Keratinocyte (primary cell): ENCODE data around the gene ADAMTS16. TPM values are rescaled to one million over a fixed set of nuclear protein-coding genes. Genes with fewer than 3 reads are reported as not detected.

Experiments used
- DNase-seq: peaks from one replicate; pipeline ENCODE4 v3.0.0-alpha.2; 2011; ENCODE audit warnings: low read depth, missing footprints, low spot score
- FAIRE-seq: peaks from 2 replicates; lab custom pipeline; 2011; peaks lifted over from hg19 to GRCh38; lab: Jason Lieb, UNC
- H2AFZ ChIP-seq: 2 replicates; pipeline ENCODE4 v1.6.0; 2012; ENCODE audit warnings: low read length, control low read depth, inconsistent platforms; ENCODE audit not compliant: control insufficient read depth
- H3K27ac ChIP-seq: 2 replicates; pipeline ENCODE4 v1.5.1; 2011; ENCODE audit warnings: low read length; ENCODE audit not compliant: control insufficient read depth, insufficient read depth
- H3K27me3 ChIP-seq: 3 replicates; pipeline ENCODE4 v1.6.0; 2011; ENCODE audit warnings: low read length; ENCODE audit not compliant: control insufficient read depth, insufficient read depth; ENCODE audit errors: extremely low read depth
- H3K36me3 ChIP-seq, 2 experiments: 2 replicates in 1 of 2; 3 replicates in 1 of 2; pipeline ENCODE4 v1.5.1; 2011; ENCODE audit warnings: low read length in 2 of 2, mild to moderate bottlenecking in 1 of 2; ENCODE audit not compliant: control insufficient read depth in 2 of 2, insufficient read depth in 2 of 2; ENCODE audit errors: extremely low read depth in 1 of 2
- H3K4me1 ChIP-seq: 3 replicates; pipeline ENCODE4 v1.5.1; 2011; ENCODE audit warnings: low read length; ENCODE audit not compliant: control insufficient read depth, insufficient read depth; ENCODE audit errors: extremely low read depth
- H3K4me2 ChIP-seq: 3 replicates; pipeline ENCODE4 v1.6.0; 2011; ENCODE audit warnings: low read depth, low read length; ENCODE audit not compliant: control insufficient read depth, insufficient read depth; ENCODE audit errors: extremely low read depth
- H3K4me3 ChIP-seq, 3 experiments: fragments of 200-600 bp in 1 of 3; sonication (generic) in 1 of 3; 2 replicates in 2 of 3; 3 replicates in 1 of 3; pipeline ENCODE4 v1.5.1; 2011 to 2016; ENCODE audit warnings: low read length in 3 of 3, mild to moderate bottlenecking in 3 of 3, control low read depth in 2 of 3, inconsistent platforms in 1 of 3, low read depth in 1 of 3, mixed read lengths in 1 of 3, mixed run types in 1 of 3, moderate library complexity in 1 of 3; ENCODE audit not compliant: control insufficient read depth in 2 of 3, insufficient read depth in 2 of 3; ENCODE audit errors: extremely low read depth in 1 of 3
- H3K79me2 ChIP-seq: 2 replicates; pipeline ENCODE4 v1.6.0; 2012; ENCODE audit warnings: low read length; ENCODE audit not compliant: control insufficient read depth, insufficient read depth
- H3K9ac ChIP-seq: 3 replicates; pipeline ENCODE4 v1.6.0; 2011; ENCODE audit warnings: low read length; ENCODE audit not compliant: control insufficient read depth, insufficient read depth; ENCODE audit errors: extremely low read depth
- H3K9me1 ChIP-seq: 3 replicates; pipeline ENCODE4 v1.6.0; 2011; ENCODE audit warnings: low read length; ENCODE audit not compliant: control insufficient read depth, insufficient read depth; ENCODE audit errors: extremely low read depth
- H3K9me3 ChIP-seq: 2 replicates; pipeline ENCODE4 v1.5.1; 2012; ENCODE audit warnings: low read depth, low read length; ENCODE audit not compliant: control insufficient read depth
- H4K20me1 ChIP-seq: 3 replicates; pipeline ENCODE4 v1.6.0; 2011; ENCODE audit warnings: low read length; ENCODE audit not compliant: control insufficient read depth, insufficient read depth; ENCODE audit errors: extremely low read depth
- EZH2 ChIP-seq: IDR thresholded peaks from one replicate; pipeline ENCODE4 v1.6.1; 2012; ENCODE audit warnings: inconsistent platforms, mild to moderate bottlenecking, low read length, moderate library complexity
- dilution Hi-C: fragments of 300-500 bp; cut with MboI; formaldehyde crosslinking; loops from one replicate; pipeline ENCODE4 v1.7.0; 2020; ENCODE audit warnings: low sequenced_read_pairs; ENCODE audit not compliant: extremely low pct_ligation_motif_present
- polyA plus RNA-seq, 5 experiments: library from polyadenylated mRNA; depleted of rRNA in 3 of 5; stranded (reverse) in 3 of 5; stranded (forward) in 1 of 5; unstranded in 1 of 5; fragments of >200 nt; gene quantifications; 1 replicate in 1 of 5; 2 replicates in 3 of 5; 3 replicates in 1 of 5; pipeline versions ENCODE4 v1.2.1 to v1.2.3, GENCODE V29; 2011 to 2012; ENCODE audit warnings: missing spikeins in 2 of 5, low read depth in 1 of 5, low replicate concordance in 1 of 5
- TF ChIP-seq, protein P1 (sequence below), 3 experiments: IDR thresholded peaks in 1 of 3; conservative IDR thresholded peaks in 1 of 3; optimal IDR thresholded peaks in 1 of 3; 2 replicates in 2 of 3; 3 replicates in 1 of 3; pipeline versions ENCODE3 to v1.5.1; 2011; ENCODE audit warnings: low read length in 3 of 3, mild to moderate bottlenecking in 3 of 3, moderate library complexity in 2 of 3, control low read depth in 1 of 3, inconsistent platforms in 1 of 3; ENCODE audit not compliant: insufficient read depth in 2 of 3; ENCODE audit errors: extremely low read depth in 1 of 3

The ADAMTS16 gene
- polyA plus RNA-seq, 1 donor (not counting 4 experiments of a cell fraction or from before 2014, with no cell fraction given), result not detected

DNA sequence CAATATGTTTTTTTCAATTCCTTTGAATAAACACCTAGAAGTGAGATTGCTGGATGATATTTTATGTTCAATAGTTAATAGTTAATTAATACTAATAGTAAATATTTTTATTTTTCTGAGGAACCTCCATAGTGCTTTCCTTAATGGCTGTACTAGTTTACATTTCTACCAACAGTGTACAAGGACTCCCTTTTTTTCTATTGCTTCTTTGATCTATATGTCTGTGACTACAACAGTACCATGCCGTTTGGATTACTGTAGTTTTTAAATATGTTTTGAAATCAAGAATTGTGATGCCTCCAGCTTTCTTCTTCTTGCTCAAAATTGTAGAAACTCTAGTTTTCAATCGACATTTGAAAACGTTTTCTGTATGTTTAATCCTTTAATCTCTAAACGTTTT is 39.5 kb upstream of the ADAMTS16 start:
- TF ChIP-seq EZH2, result no peak
- TF ChIP-seq, protein P1, sequence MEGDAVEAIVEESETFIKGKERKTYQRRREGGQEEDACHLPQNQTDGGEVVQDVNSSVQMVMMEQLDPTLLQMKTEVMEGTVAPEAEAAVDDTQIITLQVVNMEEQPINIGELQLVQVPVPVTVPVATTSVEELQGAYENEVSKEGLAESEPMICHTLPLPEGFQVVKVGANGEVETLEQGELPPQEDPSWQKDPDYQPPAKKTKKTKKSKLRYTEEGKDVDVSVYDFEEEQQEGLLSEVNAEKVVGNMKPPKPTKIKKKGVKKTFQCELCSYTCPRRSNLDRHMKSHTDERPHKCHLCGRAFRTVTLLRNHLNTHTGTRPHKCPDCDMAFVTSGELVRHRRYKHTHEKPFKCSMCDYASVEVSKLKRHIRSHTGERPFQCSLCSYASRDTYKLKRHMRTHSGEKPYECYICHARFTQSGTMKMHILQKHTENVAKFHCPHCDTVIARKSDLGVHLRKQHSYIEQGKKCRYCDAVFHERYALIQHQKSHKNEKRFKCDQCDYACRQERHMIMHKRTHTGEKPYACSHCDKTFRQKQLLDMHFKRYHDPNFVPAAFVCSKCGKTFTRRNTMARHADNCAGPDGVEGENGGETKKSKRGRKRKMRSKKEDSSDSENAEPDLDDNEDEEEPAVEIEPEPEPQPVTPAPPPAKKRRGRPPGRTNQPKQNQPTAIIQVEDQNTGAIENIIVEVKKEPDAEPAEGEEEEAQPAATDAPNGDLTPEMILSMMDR (optimal IDR thresholded peaks at IDR 0.05 in 1 of 3, IDR thresholded peaks at IDR 0.05 in 1 of 3, conservative IDR thresholded peaks at IDR 0.05 in 1 of 3; ENCODE audit: extremely low read depth in 1 of 3, insufficient read depth in 2 of 3, low read length in 3 of 3), result no peak
- Histone ChIP-seq H3K27me3 (no peaks in the 10 kb centered on the region), H3K4me2 (no peak overlapping the region), H3K4me3 (no peak overlapping the region), H2AFZ (no peak overlapping the region), H3K36me3 (no peaks in the 10 kb centered on the region), H3K4me1 (no peaks in the 10 kb centered on the region), H3K79me2 (no peaks in the 10 kb centered on the region), H3K27ac (no peak overlapping the region), H3K9me3 (no peaks in the 10 kb centered on the region), H3K9me1 (no peaks in the 10 kb centered on the region), H3K9ac (no peak overlapping the region), H4K20me1 (no peaks in the 10 kb centered on the region)
- DNase-seq, result no peak
- dilution Hi-C loops, result no loop called here
- FAIRE-seq, result no peak

DNA sequence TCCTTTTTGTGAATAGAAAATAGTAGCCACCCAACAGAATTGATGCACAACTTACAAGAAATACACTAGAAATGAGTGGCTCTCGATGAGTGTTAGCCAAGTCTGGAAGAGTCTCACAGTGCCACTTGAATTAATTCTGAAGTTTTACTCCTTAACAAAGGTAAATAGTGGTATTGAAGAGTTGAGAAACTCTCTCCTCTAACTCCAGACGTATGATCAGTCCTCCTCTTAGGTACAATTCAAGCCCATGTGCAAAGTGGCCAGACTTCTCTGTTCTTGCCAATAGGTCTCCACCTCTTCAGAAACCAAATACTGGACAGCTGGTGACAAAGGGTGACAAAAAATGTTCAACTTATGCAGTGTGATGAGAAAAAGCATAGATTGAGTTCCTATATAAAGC is 38.5 kb upstream of the ADAMTS16 start:
- FAIRE-seq (no peak), DNase-seq (no peak)
- H3K9me3 ChIP-seq, result no peaks in the 10 kb centered on the region
- H3K9ac ChIP-seq, result no peak overlapping the region
- no peak overlapping the region for H3K27ac ChIP-seq
- no peak overlapping the region for H3K4me2 ChIP-seq
- H3K4me1 ChIP-seq, result no peaks in the 10 kb centered on the region
- no peak overlapping the region for H2AFZ ChIP-seq
- no peaks in the 10 kb centered on the region for H4K20me1 ChIP-seq
- dilution Hi-C loops, result no loop called here
- H3K4me3 ChIP-seq, result no peak overlapping the region
- H3K27me3 ChIP-seq, result no peaks in the 10 kb centered on the region
- no peaks in the 10 kb centered on the region for H3K9me1 ChIP-seq
- no peaks in the 10 kb centered on the region for H3K79me2 ChIP-seq
- TF ChIP-seq, protein P1 (optimal IDR thresholded peaks at IDR 0.05 in 1 of 3, IDR thresholded peaks at IDR 0.05 in 1 of 3, conservative IDR thresholded peaks at IDR 0.05 in 1 of 3; ENCODE audit: extremely low read depth in 1 of 3, insufficient read depth in 2 of 3, low read length in 3 of 3), result no peak
- no peak for TF ChIP-seq EZH2
- no peaks in the 10 kb centered on the region for H3K36me3 ChIP-seq
